GM18858 (cell line): ENCODE results near the gene SERPINE2.

Source experiments
- ATAC-seq: cut with Tn5 transposase; IDR thresholded peaks from one replicate; pipeline ENCODE4 v1.9.1; 2021; ENCODE audit not compliant: unreplicated experiment

The SERPINE2 gene

DNA sequence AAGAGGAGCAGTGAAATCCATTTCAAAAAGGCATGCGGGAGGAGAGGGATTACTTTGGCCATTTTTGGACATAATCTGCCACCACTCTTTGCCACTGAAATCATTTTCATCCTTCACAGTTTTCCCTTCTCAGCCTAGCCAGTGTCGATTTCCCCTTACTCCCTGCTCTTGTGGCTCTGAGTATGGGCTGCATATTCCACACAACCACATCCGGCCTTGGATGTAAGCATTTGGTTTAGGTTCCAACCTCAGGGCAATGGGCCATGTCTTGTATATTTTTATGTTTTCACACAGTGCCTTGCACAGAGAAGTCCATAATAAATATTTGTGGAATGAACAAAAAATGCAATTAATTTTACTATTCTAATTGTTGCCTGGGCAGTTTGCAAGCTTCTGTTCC lies 7.7 kb upstream of the SERPINE2 start:
- no peak for ATAC-seq

DNA sequence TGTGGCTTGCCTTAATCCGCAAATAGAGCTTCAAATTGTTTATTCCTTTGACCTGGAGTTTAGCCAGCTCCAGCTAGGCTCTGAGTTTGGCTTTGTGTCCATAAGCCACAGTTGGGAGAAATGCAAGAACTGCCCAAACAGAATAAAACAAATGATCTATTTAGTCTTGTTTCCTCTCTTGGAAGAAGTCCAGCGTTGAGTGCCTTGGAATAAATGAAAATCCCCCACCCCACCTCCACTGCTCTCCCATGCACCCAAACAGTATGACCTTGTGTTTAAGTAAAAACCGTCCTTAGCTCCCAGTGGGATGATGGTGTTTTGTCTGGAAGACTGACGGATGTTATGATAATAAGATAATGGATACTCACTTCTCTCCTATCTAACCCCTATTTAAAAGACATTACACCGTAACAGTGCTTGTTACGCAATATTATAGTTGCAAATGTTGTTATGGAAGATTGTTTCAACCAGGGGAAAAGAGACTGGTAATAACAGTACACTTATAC lies 3.2 kb upstream of the SERPINE2 start:
- ATAC-seq, result no peak

DNA sequence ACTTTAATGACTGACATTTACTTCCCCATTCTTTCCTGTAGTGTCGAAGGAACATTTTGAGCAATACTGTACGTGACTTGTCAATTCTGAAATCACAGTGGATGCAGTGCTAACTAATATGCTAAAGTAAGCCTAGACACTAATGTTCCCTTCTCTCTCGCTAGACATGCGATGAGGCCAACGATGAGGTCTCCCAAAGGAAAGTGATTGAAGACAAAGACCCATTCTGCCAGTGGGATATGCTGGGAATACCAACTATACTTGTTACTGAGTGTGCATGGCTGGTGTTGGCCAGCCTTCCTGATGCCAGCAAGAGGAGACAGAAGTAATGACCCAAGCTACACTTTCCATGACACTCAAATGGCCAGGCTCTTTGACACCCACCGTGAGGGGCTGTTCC lies 2.5 kb upstream of the SERPINE2 start:
- ATAC-seq, result no peak

DNA sequence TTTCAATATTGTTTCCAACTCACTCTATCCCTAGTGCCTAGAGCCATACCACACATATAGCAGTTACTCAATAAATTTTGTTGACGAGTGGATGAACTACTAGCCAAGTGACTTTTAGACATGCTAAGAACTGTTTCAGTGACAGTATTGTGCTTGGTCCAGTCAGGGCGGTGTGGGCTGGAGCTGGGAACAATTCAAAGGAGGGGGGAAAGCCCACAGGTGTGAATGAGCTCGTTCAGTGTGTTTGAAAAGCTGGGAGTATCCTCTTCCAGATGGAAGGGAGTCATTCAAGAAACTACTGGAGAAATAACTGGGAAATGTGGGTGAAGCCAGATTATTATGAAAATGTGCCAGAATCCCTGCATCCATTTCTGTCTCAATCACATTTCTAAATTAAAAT lies 1.7 kb upstream of the SERPINE2 start:
- ATAC-seq, result no peak

DNA sequence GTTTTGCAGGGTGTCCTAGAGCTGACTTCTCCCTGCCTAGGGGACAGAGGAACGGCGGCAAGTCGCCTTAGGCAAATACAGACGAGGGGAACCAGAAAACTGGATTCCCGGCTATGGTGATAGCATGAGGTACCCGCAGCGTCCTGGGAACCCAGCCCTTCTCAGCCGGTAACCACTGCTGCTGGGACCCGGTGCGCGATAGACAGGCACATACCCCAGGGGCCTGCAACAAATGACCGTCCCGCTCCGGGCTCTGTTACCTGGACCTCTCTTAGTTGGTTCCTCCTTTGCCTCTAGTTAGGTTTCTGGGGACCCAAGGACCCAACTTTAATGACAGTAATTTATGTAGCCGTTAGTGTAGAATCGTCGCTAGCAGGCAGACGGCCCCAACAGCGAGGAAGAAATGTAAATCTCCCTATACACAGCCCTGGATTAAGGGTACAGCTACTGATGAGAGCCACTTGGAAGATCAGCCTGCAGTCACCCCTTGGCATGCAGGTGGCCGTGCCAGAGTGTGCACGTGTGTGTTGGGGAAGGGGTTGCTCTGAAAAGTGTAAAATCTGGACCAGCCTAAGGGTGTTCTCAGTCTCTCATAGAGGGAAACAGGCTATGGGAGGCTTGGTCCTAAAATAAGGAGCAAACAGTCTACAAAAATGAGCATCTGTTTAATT lies 819 bp upstream of the SERPINE2 start:
- no peak for ATAC-seq

DNA sequence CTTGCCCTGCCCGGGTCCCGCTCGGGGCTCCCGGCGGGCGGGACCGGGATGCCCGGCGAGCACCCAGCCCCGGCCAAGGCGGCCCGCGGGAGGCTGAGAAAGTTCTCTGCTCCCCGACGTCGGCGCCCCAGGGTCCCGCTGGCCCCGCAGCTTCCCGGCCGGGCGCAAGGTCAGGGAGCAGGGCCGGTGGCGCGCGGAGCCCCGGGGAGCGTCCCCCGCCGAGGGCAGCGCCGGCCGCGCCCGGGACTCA lies 331 bp downstream of the SERPINE2 start:
- ATAC-seq, result peak; percentile 21

DNA sequence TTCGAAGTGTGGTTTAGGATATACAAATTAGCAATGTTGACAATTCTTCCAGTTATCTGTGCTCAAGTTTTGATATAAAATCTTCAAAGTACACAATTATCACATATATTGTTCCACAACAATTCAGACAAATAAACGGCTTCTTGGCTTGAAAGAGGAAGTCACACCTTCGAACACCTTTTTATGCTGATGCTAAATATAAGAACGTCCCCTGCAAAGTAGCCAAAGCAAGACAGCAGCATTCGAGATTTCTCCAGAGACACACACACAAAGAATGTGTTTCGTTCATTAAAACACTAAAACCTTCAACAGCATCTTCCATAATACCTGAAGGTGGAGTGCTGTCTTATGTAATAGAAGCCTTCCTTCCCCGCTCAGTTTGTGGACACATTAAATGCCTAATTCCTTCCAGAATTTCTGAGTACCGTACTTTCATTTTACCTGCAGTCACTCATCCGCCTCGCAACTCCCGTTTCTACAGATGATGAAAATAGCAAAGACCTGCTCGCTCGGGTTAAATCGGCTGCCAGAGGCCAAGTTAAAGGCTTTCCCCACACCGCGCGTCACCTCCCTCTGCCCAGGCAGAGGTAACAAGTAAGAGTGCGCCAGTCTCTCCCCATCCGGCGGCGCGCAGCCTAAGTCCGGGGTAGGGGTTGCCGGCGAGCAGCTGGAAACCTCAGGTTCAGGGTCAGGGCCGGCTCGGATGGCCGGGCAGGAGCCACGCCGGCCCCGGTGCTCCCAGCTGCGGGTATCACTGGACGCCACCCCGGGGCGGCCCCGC lies 847 bp downstream of the SERPINE2 start:
- peak; percentile 35 for ATAC-seq

DNA sequence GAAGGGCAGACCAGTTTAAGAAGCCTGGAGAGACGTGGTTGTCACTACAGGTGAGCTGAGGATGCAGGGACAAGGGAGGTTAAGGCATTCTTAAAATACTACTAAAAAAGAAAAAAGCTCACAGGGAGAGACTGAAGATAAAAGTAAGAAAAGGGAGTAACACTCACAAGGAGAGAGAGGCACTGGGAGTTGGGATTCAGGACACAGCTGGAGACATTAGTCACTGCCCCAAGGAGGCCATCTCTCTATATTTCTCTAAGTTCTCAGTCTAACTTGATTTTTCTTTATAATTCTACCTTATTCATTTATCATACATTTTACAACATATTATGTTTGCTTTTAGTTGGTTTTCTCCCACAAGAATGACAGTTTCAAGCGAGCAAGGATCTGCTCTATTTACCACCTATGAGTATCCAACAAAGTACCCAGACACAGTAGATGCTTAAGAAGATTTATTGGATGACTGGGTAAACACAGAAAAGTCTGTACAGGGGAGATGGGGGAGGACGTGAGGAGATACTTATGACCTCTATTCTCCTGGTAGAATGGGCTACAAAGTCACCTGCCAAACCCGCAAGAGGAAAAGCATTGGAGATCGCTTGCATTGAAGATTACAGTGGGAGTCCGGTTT lies 2.2 kb downstream of the SERPINE2 start:
- ATAC-seq, result no peak

DNA sequence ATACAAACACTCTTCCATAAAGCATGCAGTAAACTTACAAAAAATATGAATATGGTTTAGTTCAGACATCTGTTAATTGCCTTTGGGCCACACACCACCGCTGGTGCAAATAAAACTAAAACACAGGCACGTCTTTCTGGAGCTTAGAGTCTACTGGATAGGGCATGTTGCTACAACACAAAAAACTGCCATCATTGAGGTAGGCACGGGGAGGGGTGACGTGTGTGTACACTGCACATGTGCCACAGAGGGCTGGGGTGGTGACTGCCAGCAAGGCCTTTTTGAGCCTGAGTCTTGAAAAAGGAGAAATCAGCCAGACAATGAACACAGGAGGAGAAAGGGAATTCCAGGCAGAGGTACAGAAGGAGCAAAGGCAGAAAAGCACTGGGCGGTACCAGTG lies 5.1 kb downstream of the SERPINE2 start:
- no peak for ATAC-seq

DNA sequence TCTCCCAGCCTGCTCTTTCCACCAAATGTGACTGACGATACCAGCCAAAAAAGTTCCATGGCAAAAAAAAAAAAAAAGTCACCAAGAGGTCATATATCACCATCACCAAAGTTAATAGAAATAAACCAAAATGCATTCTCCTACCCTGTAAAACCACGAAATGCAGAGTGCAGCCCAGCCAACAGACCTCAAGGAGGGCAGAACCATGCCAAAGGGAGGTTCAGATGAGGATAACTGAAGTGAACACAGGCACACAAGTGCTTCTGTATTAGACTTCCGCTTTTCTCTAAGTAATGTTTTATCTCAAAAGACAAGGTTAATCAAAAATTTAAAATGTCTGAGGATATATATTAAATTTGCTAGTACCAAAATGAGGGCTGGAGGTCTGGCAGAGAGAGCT lies 5.5 kb downstream of the SERPINE2 start:
- no peak for ATAC-seq

DNA sequence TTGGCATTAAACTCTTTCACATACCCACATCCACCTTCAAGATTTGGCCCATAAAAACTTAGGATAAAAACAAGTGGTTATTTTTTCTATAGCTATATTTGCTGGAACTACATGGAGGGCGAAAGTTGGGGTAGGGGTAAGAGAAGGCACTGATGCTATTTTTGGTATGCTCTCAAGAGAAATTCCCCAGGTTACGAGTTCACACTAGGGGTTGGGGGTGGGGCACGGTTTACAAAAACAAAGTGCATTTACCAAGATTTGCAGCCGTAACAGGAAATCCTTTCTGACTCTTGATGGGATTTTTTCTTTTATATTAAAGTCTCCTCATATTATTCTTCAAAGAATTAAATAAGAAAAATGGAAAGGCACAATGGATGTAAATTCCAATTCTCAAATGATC lies 6.8 kb downstream of the SERPINE2 start:
- ATAC-seq, result no peak

DNA sequence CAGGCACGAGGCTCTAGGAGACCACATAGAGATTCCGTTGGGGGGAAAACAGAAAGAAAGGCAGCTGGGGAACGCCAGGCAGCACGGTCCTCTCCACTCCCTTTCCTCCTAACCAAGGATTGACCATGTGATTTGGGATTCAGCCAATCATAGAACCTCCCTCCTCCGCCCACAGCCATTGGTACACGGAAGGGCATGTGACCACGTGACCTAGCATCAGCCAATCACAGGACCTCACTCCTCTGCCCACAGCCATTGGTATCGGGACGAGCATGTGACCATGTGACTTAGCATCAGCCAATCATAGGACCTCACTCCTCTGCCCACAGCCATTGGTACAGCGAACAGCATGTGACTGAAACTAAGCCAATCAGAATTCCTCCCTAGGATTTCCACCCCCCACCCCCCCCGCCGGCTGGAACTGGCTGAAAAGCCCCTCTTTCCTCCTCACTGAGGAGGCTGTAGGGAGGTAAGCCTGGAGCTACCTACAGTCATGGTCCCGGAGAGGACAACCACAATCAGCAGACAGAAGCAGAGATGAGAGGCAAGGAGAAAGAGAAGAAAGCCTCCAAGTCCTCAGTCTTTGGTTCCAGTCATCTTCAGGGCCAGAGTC lies 7.6 kb downstream of the SERPINE2 start:
- no peak for ATAC-seq

DNA sequence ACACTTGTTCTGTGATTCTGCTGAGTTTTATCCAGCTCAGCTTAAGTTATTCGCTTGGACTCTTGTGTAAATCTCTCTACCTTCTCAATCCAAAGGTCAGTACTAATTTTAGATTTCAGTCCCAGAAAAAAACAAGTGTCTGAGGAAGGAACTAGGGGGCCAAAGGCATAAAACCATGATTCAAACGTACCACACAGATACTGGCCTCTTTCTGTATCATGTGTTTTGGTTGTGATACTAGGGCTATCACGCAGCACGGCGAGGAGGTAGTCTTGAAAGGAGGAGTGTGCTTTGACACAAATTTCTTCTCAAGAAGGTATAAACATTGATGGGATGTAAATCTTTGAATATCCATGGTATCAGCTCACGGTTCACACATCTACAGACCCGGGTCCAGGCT lies 8.3 kb downstream of the SERPINE2 start:
- ATAC-seq, result no peak

DNA sequence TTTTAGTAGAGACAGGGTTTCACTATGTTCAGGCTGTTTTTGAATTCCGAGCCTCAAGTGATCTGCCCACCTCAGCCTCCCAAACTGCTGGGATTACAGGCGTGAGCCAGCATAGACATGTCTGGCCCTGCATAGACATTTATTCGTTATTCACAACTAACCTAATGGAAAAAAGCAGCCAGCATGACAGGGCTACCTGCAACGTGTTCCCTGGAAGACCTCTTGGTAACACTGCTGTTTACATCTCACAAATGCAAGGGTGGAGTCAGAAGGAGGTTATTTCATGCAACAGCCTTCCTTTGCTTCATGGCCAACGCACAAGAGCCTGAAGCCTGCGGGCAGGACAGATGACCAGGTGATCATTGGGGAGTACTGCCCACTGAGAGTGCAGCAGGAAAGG lies 9.2 kb downstream of the SERPINE2 start:
- ATAC-seq, result no peak

DNA sequence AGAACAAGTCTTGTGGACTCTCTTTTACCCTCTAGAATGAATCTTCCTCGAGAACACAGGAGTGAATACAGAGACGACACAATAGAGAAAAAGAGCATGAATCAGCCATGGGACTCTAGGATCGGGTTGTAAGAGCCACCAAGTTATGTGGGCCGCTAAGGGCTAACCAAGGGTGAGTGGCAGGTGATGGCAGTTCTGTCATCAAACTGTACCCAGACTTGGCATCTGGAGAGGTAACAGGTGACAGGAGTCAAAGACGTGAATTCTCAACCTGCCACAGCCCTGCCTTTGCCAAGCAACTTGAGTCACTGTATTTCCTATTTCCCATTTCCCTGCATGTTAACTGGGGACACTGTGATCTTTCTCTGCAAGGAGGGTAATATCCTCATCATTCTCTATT lies 11.2 kb downstream of the SERPINE2 start:
- no peak for ATAC-seq

DNA sequence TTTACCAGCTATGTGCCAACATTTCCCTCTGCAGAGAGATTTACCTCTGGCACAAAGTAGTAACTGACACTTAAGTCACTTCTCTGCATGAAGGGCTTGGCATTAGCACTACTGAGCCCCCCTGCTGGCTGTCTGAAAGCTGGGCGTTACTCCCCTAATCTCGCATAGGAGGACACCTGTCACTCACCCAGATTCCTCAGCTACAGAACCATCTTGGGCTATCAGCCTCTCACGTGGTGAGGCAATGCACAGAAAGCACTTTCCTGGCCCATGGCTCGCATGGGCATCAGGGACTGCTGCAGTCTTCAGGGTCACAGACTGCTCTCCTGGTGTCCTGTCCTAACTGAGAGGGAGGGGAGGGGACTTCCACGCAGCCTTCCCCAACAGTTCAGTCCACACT lies 12.0 kb downstream of the SERPINE2 start:
- no peak for ATAC-seq

DNA sequence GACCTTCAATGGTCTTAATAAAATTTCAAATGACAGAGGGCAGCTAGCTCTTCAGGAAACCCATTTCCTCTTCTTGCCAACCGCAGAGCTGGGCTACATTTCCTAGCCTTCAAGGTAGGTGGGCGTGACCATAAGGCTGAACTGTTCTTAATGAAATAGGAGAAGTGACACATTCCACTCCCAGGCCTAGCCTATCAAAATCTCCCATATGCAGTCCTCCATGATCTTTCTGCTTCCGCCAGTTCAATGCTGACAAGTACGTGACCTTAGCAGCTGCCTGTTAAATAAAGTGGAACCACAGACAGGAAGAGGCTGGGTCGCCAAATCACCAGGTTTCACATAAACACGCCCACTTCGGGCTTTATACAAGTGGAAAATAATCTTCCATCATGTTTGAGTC lies 13.2 kb downstream of the SERPINE2 start:
- peak; percentile 90 for ATAC-seq

DNA sequence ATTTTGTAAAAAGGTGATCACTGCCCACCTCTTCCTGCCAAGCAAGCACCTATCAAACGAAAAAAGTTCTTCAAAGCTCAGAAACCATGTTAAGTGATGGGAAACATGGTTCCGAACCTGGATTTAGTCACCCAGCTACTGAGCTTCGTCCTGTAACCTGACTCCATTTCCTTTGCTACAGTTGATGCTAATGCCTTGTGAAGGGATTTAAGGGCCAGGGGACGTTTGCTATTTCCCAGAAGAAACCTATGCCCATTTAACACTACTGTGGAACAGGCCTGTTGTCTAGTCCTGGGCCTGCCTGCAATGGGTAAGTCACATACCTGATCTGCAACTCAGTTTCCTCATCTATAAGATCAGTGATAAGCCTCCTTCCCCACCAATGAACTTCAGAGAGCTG lies 14.8 kb downstream of the SERPINE2 start:
- no peak for ATAC-seq

DNA sequence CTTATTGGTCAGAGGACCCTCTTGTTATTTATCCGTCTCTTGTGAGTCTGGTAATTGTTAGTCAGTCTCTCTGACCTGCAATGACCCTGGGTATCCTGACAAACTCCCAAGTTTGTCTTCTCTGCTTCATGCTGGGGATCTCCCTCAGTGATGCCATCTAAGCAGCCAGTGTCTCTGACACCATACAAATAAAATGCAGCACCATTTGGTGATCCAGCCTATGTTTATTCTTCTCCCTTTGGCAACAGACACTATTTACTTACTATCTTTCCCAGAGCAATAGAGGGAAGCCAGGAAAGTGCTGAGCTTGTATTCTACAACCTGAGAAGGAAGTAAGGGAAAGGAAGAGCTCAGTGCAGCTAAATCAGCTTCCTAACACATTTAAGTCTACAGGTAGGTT lies 15.9 kb downstream of the SERPINE2 start:
- ATAC-seq, result no peak

DNA sequence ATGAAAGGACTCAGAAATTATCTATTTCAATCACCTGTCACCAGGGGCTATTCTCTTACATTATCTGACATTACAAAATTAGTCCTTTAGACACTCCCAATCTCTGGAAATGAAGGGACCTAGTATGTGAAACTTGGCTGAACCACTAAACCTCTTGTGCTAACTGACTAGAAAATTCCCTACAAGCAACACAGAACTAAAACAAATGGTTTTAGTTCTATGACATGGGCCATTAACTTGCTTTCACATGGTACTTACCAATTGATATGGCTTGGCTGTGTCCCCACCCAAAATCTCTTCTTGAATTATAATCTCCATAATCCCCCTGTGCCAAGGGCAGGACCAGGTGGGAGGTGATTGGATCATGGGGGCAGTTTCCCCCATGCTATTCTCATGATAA lies 16.6 kb downstream of the SERPINE2 start:
- no peak for ATAC-seq

DNA sequence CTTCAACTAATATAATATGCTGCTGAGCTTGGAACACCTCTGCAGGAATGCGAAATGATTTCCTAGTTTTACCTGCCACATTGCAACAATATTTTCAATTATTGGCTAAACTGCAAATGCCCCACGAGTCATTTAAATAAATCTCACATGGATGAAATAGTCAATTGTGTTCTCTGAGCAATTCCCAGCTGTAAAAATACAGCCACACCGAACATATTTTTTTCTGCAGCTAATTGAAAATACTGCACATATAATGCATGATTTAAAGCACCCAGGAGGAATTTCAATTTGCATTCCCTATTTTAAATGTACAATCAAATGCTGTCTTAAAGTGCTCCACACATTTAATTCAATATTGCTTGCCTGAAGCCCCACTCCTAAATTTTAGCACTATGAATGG lies 18.6 kb downstream of the SERPINE2 start:
- ATAC-seq, result no peak

DNA sequence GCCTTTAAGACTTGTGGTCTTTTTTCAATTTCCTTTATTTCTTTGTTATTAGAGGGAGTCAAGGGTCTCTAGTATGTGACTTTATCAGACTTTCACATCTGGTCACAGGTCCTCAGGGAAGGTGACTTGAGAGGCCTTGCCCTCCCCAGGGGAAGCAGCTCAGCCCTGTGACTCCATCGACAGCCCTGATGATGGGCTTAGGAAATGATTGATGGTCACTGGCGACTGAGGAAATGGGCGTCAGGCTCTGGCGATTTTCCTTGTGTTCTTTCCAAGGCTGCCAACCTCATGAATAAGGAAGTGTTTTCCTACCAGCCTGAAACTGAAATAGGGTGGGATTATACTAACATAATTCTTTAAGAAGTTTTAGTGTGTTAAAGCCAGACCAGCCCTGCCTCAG lies 21.1 kb downstream of the SERPINE2 start:
- no peak for ATAC-seq
